ENCODE results near the gene TMEM181.

GRCh38 chr6:158566207-158566818 lies 6.4 kb downstream of the TMEM181 start:
- no peak for TF ChIP-seq CTCF (IDR thresholded peaks at IDR 0.05; ENCODE audit: insufficient read depth, low read length)
- TF ChIP-seq POLR2AphosphoS5 (IDR thresholded peaks at IDR 0.05; ENCODE audit: low read depth) = no peak
- TF ChIP-seq, protein P1, sequence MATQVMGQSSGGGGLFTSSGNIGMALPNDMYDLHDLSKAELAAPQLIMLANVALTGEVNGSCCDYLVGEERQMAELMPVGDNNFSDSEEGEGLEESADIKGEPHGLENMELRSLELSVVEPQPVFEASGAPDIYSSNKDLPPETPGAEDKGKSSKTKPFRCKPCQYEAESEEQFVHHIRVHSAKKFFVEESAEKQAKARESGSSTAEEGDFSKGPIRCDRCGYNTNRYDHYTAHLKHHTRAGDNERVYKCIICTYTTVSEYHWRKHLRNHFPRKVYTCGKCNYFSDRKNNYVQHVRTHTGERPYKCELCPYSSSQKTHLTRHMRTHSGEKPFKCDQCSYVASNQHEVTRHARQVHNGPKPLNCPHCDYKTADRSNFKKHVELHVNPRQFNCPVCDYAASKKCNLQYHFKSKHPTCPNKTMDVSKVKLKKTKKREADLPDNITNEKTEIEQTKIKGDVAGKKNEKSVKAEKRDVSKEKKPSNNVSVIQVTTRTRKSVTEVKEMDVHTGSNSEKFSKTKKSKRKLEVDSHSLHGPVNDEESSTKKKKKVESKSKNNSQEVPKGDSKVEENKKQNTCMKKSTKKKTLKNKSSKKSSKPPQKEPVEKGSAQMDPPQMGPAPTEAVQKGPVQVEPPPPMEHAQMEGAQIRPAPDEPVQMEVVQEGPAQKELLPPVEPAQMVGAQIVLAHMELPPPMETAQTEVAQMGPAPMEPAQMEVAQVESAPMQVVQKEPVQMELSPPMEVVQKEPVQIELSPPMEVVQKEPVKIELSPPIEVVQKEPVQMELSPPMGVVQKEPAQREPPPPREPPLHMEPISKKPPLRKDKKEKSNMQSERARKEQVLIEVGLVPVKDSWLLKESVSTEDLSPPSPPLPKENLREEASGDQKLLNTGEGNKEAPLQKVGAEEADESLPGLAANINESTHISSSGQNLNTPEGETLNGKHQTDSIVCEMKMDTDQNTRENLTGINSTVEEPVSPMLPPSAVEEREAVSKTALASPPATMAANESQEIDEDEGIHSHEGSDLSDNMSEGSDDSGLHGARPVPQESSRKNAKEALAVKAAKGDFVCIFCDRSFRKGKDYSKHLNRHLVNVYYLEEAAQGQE (IDR thresholded peaks at IDR 0.05; ENCODE audit: insufficient replicate concordance, low read depth) = no peak
- no peak for TF ChIP-seq GABPA (IDR thresholded peaks at IDR 0.05; ENCODE audit: low read depth)
- TF ChIP-seq SPI1 (IDR thresholded peaks at IDR 0.05; ENCODE audit: borderline replicate concordance, low read depth) = no peak

Data from HL-60 (cell line).